ENCODE data around the gene SYT2. TPM values are rescaled to one million over a fixed set of nuclear protein-coding genes. Genes with fewer than 3 reads are reported as not detected.

Gene SYT2
- total RNA-seq, result under 1 TPM in 1 of 4 donors, not detected in 3; 0.16 TPM
- under 1 TPM in 1 of 3 donors, not detected in 2; 0.10 TPM for polyA plus RNA-seq

- 7 to 8% methylated on average over 64 of the region's 64 CpGs for WGBS, 2 donors
- Histone ChIP-seq H3K27ac (no peak within 1 kb of the TSS), H3K27me3 (peaks cover 28 to 75% (median 35%) of the 10 kb centered on the region in 3 donors), H3K9me3 (no peaks in the 10 kb centered on the region), H3K4me3 (peak within 1 kb of the TSS in 3 of 4 donors; percentile 24 to 43 (median 36)), H3K4me1 (peaks cover 0 to 19% (median 17%) of the 10 kb centered on the region in 4 donors), H3K36me3 (no peaks in the 10 kb centered on the region)
- TF ChIP-seq POLR2A (IDR thresholded peaks at IDR 0.05) (no peak), EP300 (IDR thresholded peaks at IDR 0.05) (no peak), POLR2AphosphoS5 (IDR thresholded peaks at IDR 0.05) (no peak), CTCF (IDR thresholded peaks at IDR 0.05) (no peak)
- peak; percentile 63 for DNase-seq
- intact Hi-C loops (cut with DNase I), result loop anchor here (10.0 kb wide), 1 partner anchor 216 kb away; no protein-coding TSS in a partner anchor
Observed at GRCh38 chr1:202710070-202711045, at the start of gene SYT2. TSS of gene SYT2 (minus strand) at chr1:202710454. CDS start at chr1:202605772, 104,682 bp downstream.

DNA sequence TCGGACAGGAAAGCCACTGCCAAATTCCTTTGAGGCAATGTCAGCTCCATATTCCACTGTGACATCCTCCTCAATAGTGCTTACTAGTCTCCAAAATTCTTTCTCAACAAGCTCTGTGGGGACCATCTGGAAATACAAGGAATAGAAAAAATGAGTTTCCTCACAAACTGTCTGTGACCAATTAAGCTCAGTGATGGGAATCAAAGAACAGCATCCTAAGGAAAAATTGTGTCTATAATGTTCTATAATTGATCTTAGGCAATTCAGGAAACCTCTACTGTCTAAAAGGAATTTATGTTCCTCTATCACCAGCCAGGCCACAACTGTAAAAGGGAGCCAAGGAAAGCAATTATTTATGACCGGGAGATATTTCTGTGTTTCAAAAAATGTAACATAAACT is 46.1 kb upstream of the SYT2 start:
- Histone ChIP-seq H3K27ac (no peak overlapping the region), H3K36me3 (peaks cover 32 to 100% (median 57%) of the 10 kb centered on the region in 4 donors), H3K4me3 (no peak overlapping the region), H3K27me3 (no peaks in the 10 kb centered on the region), H3K9me3 (no peaks in the 10 kb centered on the region), H3K4me1 (peaks cover 0 to 6% (median 1%) of the 10 kb centered on the region in 4 donors)
- DNase-seq, result no peak
- intact Hi-C loops (cut with DNase I), result loop anchor here (10.0 kb wide), 1 partner anchor 248 kb away; the partner anchor contains the start of gene TMEM183A
- WGBS, 2 donors, result 95 to 99% methylated on average over 2 of the region's 2 CpGs
- TF ChIP-seq EP300 (IDR thresholded peaks at IDR 0.05) (no peak), POLR2A (IDR thresholded peaks at IDR 0.05) (no peak), POLR2AphosphoS5 (IDR thresholded peaks at IDR 0.05) (no peak), CTCF (IDR thresholded peaks at IDR 0.05) (no peak)

DNA sequence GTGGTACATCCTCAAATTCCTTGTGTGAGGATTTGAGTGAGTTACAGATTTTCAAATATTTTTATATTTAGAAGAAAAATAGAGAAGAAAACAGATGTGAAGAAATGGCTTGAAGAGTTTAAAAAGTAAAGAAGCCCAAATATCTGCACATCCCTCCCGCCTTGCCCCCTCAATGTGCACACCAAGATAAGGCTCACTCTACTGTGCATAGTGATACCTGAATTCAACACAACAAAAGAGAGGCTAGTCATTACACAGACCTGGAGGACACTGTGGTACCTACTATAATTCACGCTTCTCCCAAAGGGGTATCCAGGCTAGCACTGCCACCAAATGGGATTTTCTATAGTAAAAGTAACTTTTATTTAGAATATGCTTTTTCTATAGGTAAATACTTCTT is 44.0 kb upstream of the SYT2 start:
- intact Hi-C loops (cut with DNase I), result loop anchor here (5.0 to 10.0 kb wide), 2 partner anchors 58 to 251 kb away; partner anchors contain the start of genes PCAT6 and TMEM183A
- no peak overlapping the region for H3K27ac ChIP-seq
- H3K4me1 ChIP-seq, result no peaks in the 10 kb centered on the region
- no peak overlapping the region for H3K4me3 ChIP-seq
- H3K27me3 ChIP-seq, result no peaks in the 10 kb centered on the region
- DNase-seq, result no peak
- 97% methylated on average over 2 of the region's 2 CpGs for WGBS, 2 donors
- peaks cover 34 to 100% (median 52%) of the 10 kb centered on the region in 4 donors for H3K36me3 ChIP-seq
- no peak for TF ChIP-seq POLR2A (IDR thresholded peaks at IDR 0.05)
- no peak for TF ChIP-seq EP300 (IDR thresholded peaks at IDR 0.05)
- TF ChIP-seq CTCF (IDR thresholded peaks at IDR 0.05), result no peak
- no peak for TF ChIP-seq POLR2AphosphoS5 (IDR thresholded peaks at IDR 0.05)
- no peaks in the 10 kb centered on the region for H3K9me3 ChIP-seq

DNA sequence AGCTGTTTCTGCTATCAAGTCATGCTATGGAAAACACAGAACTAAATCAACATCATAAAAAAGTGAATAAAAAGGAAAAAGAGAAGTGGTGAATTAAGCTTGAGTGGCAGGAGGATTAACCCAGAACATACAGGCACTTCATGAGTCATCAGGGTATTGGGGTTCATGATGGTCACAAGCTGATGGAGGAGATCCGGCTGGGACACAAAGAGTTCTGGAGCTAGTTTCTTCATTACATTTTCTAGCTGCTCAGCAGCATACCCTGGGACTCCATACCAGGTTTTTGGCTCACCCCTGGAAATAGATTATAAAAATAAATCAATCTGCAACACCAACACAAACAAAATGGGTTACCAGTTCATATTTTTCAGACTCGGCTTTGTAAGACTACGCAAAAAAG is 42.5 kb upstream of the SYT2 start:
- Histone ChIP-seq H3K4me3 (no peak overlapping the region), H3K27ac (no peak overlapping the region), H3K27me3 (no peaks in the 10 kb centered on the region), H3K36me3 (peaks cover 34 to 100% (median 51%) of the 10 kb centered on the region in 4 donors), H3K4me1 (no peaks in the 10 kb centered on the region), H3K9me3 (no peaks in the 10 kb centered on the region)
- intact Hi-C loops (cut with DNase I), result loop anchor here (5.0 to 10.0 kb wide), 2 partner anchors 60 to 252 kb away; partner anchors contain the start of genes PCAT6 and TMEM183A
- no peak for DNase-seq
- WGBS, 2 donors, result 70 to 78% methylated on average over 3 of the region's 3 CpGs
- TF ChIP-seq POLR2A (IDR thresholded peaks at IDR 0.05) (no peak), CTCF (IDR thresholded peaks at IDR 0.05) (no peak), POLR2AphosphoS5 (IDR thresholded peaks at IDR 0.05) (no peak), EP300 (IDR thresholded peaks at IDR 0.05) (no peak)
